H9 (cell line): ENCODE data around the gene SEMA3E. TPM values are rescaled to one million over a fixed set of nuclear protein-coding genes. Genes with fewer than 3 reads are reported as not detected.

Experiments used
- DNase-seq: peaks from one replicate; pipeline ENCODE4 v3.0.0-alpha.2; 2017
- H2AFZ ChIP-seq: one replicate; pipeline ENCODE4 v1.6.1; 2013; ENCODE audit warnings: mild to moderate bottlenecking, low read length, control low read depth, moderate library complexity
- H2AK5ac ChIP-seq: 2 replicates; pipeline ENCODE4 v1.6.1; 2013; ENCODE audit warnings: low read length, control low read depth, mixed read lengths; ENCODE audit not compliant: insufficient read length
- H2BK120ac ChIP-seq: one replicate; pipeline ENCODE4 v1.6.1; 2013; ENCODE audit warnings: low read depth, mild to moderate bottlenecking, low read length, control low read depth, inconsistent platforms; ENCODE audit not compliant: poor library complexity, severe bottlenecking
- H2BK12ac ChIP-seq: 2 replicates; pipeline ENCODE4 v1.6.1; 2013; ENCODE audit warnings: low read length, control low read depth, mixed read lengths, low read depth; ENCODE audit not compliant: insufficient read length
- H2BK15ac ChIP-seq: 2 replicates; pipeline ENCODE4 v1.6.1; 2013; ENCODE audit warnings: low read depth, low read length, control low read depth
- H2BK20ac ChIP-seq: one replicate; pipeline ENCODE4 v1.6.1; 2013; ENCODE audit warnings: low read depth, mild to moderate bottlenecking, low read length, control low read depth, inconsistent platforms; ENCODE audit not compliant: poor library complexity, severe bottlenecking
- H2BK5ac ChIP-seq: 2 replicates; pipeline ENCODE4 v1.6.1; 2013; ENCODE audit warnings: low read length, control low read depth, mixed read lengths; ENCODE audit not compliant: insufficient read length
- H3K14ac ChIP-seq: 2 replicates; pipeline ENCODE4 v1.6.1; 2013; ENCODE audit warnings: low read length, control low read depth; ENCODE audit not compliant: insufficient read depth
- H3K18ac ChIP-seq: 2 replicates; pipeline ENCODE4 v1.6.1; 2013; ENCODE audit warnings: low read depth, mild to moderate bottlenecking, mixed read lengths, low read length, control low read depth; ENCODE audit not compliant: insufficient read length
- H3K23ac ChIP-seq: 2 replicates; pipeline ENCODE4 v1.6.1; 2013; ENCODE audit warnings: low read length, control low read depth, mixed read lengths, low read depth; ENCODE audit not compliant: insufficient read length
- H3K23me2 ChIP-seq: 2 replicates; pipeline ENCODE4 v1.6.1; 2013; ENCODE audit warnings: low read depth, mild to moderate bottlenecking, mixed read lengths, low read length, control low read depth; ENCODE audit not compliant: insufficient read length, poor library complexity, severe bottlenecking
- H3K27ac ChIP-seq: 2 replicates; pipeline ENCODE4 v1.5.1; 2013; ENCODE audit warnings: low read length, control low read depth, mixed read lengths, low read depth; ENCODE audit not compliant: insufficient read length
- H3K27me3 ChIP-seq: 2 replicates; pipeline ENCODE4 v1.6.1; 2013; ENCODE audit warnings: low read length, control low read depth, inconsistent platforms; ENCODE audit not compliant: insufficient read depth
- H3K4ac ChIP-seq: 2 replicates; pipeline ENCODE4 v1.6.1; 2013; ENCODE audit warnings: low read depth, mild to moderate bottlenecking, control low read depth, inconsistent platforms, low read length, moderate library complexity
- H3K4me1 ChIP-seq: 2 replicates; pipeline ENCODE4 v1.6.1; 2013; ENCODE audit warnings: low read length, control low read depth, inconsistent platforms; ENCODE audit not compliant: insufficient read depth
- H3K4me2 ChIP-seq: 2 replicates; pipeline ENCODE4 v1.6.1; 2013; ENCODE audit warnings: low read length, control low read depth, mixed read lengths; ENCODE audit not compliant: insufficient read length, insufficient read depth
- H3K56ac ChIP-seq: 2 replicates; pipeline ENCODE4 v1.6.1; 2013; ENCODE audit warnings: low read depth, mild to moderate bottlenecking, mixed read lengths, low read length, control low read depth; ENCODE audit not compliant: insufficient read length
- H3K79me1 ChIP-seq: 2 replicates; pipeline ENCODE4 v1.6.1; 2013; ENCODE audit warnings: low read depth, mild to moderate bottlenecking, moderate library complexity, low read length, control low read depth, inconsistent platforms; ENCODE audit not compliant: insufficient read depth, poor library complexity, severe bottlenecking
- H3K79me2 ChIP-seq: 2 replicates; pipeline ENCODE4 v1.6.1; 2013; ENCODE audit warnings: low read length, control low read depth, inconsistent platforms; ENCODE audit not compliant: insufficient read depth
- H3K9ac ChIP-seq: 2 replicates; pipeline ENCODE4 v1.6.1; 2013; ENCODE audit warnings: low read length, control low read depth, mixed read lengths; ENCODE audit not compliant: insufficient read length; ENCODE audit errors: extremely low read depth
- H3K9me3 ChIP-seq: one replicate; pipeline ENCODE4 v1.6.1; 2013; ENCODE audit warnings: low read depth, low read length, inconsistent platforms; ENCODE audit not compliant: control insufficient read depth
- H3T11ph ChIP-seq: one replicate; pipeline ENCODE4 v1.6.1; 2013; ENCODE audit warnings: mild to moderate bottlenecking, low read length, control low read depth, inconsistent platforms
- H4K20me1 ChIP-seq: one replicate; pipeline ENCODE4 v1.6.1; 2013; ENCODE audit not compliant: control insufficient read depth, insufficient read length, insufficient read depth
- H4K5ac ChIP-seq: 2 replicates; pipeline ENCODE4 v1.6.1; 2013; ENCODE audit warnings: low read depth, mild to moderate bottlenecking, mixed read lengths, low read length, control low read depth; ENCODE audit not compliant: insufficient read length
- H4K8ac ChIP-seq: replicated peaks from 2 replicates; pipeline ENCODE4 v1.6.1; 2013; ENCODE audit warnings: low read length, control low read depth, mixed read lengths, low read depth; ENCODE audit not compliant: insufficient read length
- H4K91ac ChIP-seq: 2 replicates; pipeline ENCODE4 v1.6.1; 2013; ENCODE audit warnings: low read depth, mild to moderate bottlenecking, moderate library complexity, mixed read lengths, low read length, control low read depth; ENCODE audit not compliant: insufficient read length
- H3K27ac Mint-ChIP-seq, 3 experiments: 2 replicates in 2 of 3; 3 replicates in 1 of 3; pipeline ENCODE4 v1.8.0; 2020 to 2021; ENCODE audit warnings: mixed read lengths in 3 of 3, mild to moderate bottlenecking in 1 of 3, moderate library complexity in 1 of 3
- H3K27me3 Mint-ChIP-seq: 2 replicates; pipeline ENCODE4 v1.8.0; 2021; ENCODE audit warnings: low read depth, mild to moderate bottlenecking, moderate library complexity, mixed read lengths
- H3K36me3 Mint-ChIP-seq, 3 experiments: 2 replicates in 2 of 3; 3 replicates in 1 of 3; pipeline ENCODE4 v1.8.0; 2020 to 2021; ENCODE audit warnings: low read depth in 3 of 3, mixed read lengths in 3 of 3; ENCODE audit not compliant: insufficient read depth in 1 of 3
- H3K4me1 Mint-ChIP-seq, 2 experiments: 2 replicates each; pipeline ENCODE4 v1.8.0; 2020; ENCODE audit warnings: mixed read lengths in 2 of 2
- H3K4me3 Mint-ChIP-seq, 2 experiments: 2 replicates in 1 of 2; 3 replicates in 1 of 2; pipeline ENCODE4 v1.8.0; 2020 to 2021; ENCODE audit warnings: mild to moderate bottlenecking in 2 of 2, mixed read lengths in 2 of 2, moderate library complexity in 1 of 2
- H3K9me3 Mint-ChIP-seq, 2 experiments: 2 replicates in 1 of 2; 3 replicates in 1 of 2; pipeline ENCODE4 v1.8.0; 2020; ENCODE audit warnings: mild to moderate bottlenecking in 2 of 2, mixed read lengths in 2 of 2, moderate library complexity in 1 of 2
- WGBS: extraction: QIAGEN DNeasy Blood & Tissue Kit; methylation state at CpG from one replicate; pipeline ENCODE4 v1.1.7; 2013; ENCODE audit warnings: missing lambda C conversion rate, low lambda C conversion rate, mixed read lengths; ENCODE audit not compliant: insufficient read length; ENCODE audit errors: extremely low coverage; 5-methylcytosine and 5-hydroxymethylcytosine counted together
- total RNA-seq: library from RNA; stranded (reverse); gene quantifications from 2 replicates; pipeline ENCODE4 v1.2.1, GENCODE V29; 2021
- TF ChIP-seq, protein P1 (sequence below): fragments of 200-600 bp; sonication (generic); conservative IDR thresholded peaks from 3 replicates; pipeline ENCODE4 v1.8.0; 2021; ENCODE audit warnings: antibody characterized with exemption, mild to moderate bottlenecking

Gene SEMA3E
- total RNA-seq, 1 experiment from 2014 or later: 0.39 TPM

DNA sequence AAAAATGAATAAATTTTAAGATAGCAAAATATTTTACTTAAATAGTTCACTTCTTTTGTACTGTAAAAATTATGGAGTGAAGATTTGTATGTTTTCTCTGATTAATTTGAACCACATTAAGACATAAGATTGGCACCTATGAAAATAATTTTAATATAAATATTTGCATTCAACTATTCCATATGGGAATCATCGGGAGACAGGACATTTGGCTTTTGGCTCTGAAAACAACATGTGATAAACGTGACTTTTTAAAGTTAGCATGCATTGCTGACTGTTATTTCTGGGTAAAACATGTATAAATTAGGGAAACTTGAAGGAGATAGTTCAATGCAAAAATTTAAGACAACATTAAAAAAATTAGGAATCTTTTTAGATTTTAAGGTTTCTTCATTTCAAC is 117.2 kb downstream of the SEMA3E start:
- H3K4me3 Mint-ChIP-seq: no peak overlapping the region
- Histone ChIP-seq H2BK20ac (no peak overlapping the region), H3K14ac (no peak overlapping the region), H3K79me1 (no peaks in the 10 kb centered on the region), H4K8ac (no peak overlapping the region), H3K27me3 (no peaks in the 10 kb centered on the region), H3K4me1 (no peaks in the 10 kb centered on the region), H2BK12ac (no peak overlapping the region), H4K20me1 (no peaks in the 10 kb centered on the region), H3K9ac (no peak overlapping the region), H3K9me3 (no peaks in the 10 kb centered on the region), H4K5ac (no peak overlapping the region), H2AK5ac (no peak overlapping the region), H3K27ac (no peak overlapping the region), H3K23me2 (no peaks in the 10 kb centered on the region), H3K23ac (no peak overlapping the region), H2BK120ac (no peak overlapping the region), H3T11ph (no peak overlapping the region), H2BK5ac (no peak overlapping the region), H2AFZ (no peak overlapping the region), H3K4ac (no peak overlapping the region), H3K56ac (no peak overlapping the region), H3K4me2 (no peak overlapping the region), H3K79me2 (no peaks in the 10 kb centered on the region), H4K91ac (no peak overlapping the region), H3K18ac (no peak overlapping the region), H2BK15ac (no peak overlapping the region)
- no peaks in the 10 kb centered on the region; the same call in 1 of the 2 replicates for H3K27me3 Mint-ChIP-seq
- H3K36me3 Mint-ChIP-seq: no peaks in the 10 kb centered on the region
- no CpG with 5 or more reads among the region's 2 CpGs for WGBS
- DNase-seq: no peak
- H3K4me1 Mint-ChIP-seq: no peaks in the 10 kb centered on the region
- H3K27ac Mint-ChIP-seq: no peak overlapping the region
- H3K9me3 Mint-ChIP-seq: no peaks in the 10 kb centered on the region
- TF ChIP-seq, protein P1, sequence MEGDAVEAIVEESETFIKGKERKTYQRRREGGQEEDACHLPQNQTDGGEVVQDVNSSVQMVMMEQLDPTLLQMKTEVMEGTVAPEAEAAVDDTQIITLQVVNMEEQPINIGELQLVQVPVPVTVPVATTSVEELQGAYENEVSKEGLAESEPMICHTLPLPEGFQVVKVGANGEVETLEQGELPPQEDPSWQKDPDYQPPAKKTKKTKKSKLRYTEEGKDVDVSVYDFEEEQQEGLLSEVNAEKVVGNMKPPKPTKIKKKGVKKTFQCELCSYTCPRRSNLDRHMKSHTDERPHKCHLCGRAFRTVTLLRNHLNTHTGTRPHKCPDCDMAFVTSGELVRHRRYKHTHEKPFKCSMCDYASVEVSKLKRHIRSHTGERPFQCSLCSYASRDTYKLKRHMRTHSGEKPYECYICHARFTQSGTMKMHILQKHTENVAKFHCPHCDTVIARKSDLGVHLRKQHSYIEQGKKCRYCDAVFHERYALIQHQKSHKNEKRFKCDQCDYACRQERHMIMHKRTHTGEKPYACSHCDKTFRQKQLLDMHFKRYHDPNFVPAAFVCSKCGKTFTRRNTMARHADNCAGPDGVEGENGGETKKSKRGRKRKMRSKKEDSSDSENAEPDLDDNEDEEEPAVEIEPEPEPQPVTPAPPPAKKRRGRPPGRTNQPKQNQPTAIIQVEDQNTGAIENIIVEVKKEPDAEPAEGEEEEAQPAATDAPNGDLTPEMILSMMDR: no peak
